HG03280 (cell line): ENCODE measurements around the gene RASGEF1C.

Experiments
- ATAC-seq: cut with Tn5 transposase; IDR thresholded peaks from one replicate; pipeline ENCODE4 v1.9.1; 2021; ENCODE audit warnings: mild to moderate bottlenecking, moderate library complexity; ENCODE audit not compliant: unreplicated experiment

The RASGEF1C gene

DNA sequence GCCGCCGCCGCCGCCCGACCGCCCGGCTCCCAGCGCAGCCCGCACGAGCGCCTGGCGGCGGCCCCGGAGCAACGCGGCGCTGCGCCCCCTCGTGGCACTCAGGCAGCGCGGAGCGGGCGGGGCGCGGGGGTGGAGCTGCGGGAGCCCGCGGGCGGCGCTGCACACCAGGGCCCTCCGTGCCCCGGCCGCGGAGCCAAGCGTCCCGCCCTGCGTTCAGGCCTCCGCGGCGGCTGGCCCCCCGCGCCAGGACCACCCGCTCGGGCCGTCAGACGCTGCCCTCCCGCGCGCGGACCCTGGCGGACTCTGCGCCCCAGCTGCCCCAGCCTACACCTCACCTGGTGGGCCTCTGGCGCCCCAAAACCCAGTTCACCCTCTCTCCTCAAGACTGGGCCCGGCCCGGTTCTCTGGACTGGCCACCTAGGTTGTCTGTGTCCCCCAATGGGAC lies at the start of gene RASGEF1C:
TSS of gene RASGEF1C (minus strand) at position 75 of the 445 bp plus-strand sequence. CDS start 71,159 bp downstream, outside the sequence.
- ATAC-seq: peak; percentile 71

DNA sequence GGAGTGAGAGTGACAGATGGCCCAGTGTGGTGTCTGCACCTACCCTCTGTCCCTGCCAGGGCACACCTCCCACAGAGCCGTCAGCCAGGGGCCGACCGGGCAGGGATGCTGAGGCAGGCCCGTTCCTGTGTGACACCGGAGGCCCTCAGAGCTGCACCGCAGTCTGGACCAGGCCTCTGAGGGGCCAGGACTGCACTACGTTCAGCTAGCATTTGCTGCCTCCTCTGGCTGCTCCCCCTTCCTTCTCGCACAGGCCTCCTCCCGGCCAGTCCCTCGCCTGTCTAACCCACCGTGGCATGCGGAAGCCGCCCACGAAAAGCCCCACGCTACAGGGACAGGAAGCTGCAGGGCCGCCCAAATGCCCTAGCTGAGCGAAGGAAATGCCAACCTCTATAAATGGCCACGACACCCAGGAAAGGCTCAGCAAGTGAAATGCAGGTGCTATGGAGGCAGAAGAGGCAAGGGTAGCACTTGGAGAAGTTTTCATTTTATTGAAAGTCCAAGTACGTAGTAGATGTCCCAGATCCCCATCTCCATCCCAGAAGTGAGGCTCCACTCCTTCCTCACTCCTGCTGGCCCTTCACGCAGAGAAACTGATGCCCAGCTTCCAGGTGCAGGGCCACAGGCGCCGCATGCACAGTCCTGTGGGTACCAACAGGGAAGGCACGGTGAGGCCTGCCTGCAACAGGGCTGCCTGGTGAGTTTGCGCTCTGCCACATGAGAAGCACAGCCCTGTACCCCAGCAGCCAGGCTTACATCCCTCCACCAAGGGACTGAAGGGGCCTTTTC lies 44.2 kb upstream of the RASGEF1C start:
- no peak for ATAC-seq

DNA sequence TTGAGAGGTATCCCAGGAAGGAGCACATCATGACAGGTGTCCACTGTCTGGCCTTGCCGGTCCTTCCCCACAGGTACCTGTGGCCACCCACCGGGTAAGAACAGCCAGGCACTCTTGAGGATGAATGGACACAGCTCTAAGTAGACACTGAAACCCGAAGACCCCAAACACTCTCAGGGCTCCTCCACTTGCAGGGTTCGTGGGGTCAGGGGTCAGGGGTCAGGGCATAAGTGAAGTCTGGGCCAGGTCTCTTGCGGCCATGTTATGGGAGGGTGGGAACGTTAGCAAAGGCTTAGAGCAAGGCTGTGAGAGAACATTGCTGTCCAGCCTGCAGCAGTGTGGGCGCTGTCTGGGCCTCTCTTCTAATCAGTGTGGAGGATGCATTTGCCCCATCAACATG lies 42.9 kb upstream of the RASGEF1C start:
- ATAC-seq: no peak

DNA sequence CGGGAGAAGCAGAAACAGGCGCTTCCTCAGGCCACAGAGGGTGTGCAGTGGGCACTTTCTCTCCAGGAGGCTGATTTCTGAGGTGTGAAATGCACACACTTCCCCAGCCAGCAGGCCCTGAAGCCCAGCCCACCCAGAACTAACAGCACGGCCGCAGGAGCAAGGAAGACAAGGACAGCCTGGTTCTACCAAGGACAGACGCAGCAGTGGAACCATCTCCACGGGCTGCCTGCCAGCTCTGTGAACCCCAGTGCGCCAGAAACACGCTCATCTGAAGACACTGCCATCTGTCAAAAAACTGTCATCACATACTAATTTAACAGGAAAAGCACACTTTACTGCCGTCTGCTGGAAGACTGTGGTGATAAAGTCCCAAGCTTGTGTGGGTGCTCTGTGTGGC lies 42.1 kb upstream of the RASGEF1C start:
- ATAC-seq: no peak

DNA sequence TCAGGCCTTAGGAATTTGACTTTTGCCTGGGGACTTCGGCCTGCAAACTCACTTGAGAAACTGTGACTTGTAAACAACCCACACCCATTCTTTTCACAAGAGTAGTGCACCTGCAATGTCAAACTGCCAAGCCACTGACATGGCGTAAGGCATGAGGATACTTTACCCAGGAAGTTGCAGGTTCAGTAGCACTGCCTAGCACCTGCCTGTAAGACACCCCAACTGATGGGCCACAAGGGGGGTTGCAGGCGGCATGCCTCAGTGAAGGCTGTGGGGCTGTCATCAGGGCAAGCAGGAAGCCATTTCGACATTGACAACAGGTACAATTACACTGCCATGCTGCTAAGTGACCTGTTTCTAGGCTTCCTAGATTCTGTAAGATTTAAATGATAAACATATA lies 41.3 kb upstream of the RASGEF1C start:
- no peak for ATAC-seq

DNA sequence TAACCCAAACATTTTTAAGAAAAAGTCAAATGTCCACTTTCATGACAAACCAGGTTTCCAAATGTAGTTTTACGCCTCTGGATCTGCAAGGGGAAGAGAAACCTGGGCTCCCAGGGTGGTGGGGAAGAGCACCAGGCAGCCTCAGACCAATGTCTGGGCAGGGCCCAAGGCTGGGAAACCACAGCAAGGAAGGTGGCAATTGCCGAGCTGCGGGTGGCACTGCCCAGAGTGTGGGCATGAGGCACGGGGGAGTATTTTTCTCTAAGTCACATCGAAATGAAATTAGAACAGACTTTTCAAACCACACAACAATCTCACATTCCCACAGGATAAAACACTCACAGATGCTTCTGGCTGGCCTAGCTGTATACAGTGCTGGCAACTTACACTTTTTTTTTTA lies 32.6 kb upstream of the RASGEF1C start:
- ATAC-seq: no peak

DNA sequence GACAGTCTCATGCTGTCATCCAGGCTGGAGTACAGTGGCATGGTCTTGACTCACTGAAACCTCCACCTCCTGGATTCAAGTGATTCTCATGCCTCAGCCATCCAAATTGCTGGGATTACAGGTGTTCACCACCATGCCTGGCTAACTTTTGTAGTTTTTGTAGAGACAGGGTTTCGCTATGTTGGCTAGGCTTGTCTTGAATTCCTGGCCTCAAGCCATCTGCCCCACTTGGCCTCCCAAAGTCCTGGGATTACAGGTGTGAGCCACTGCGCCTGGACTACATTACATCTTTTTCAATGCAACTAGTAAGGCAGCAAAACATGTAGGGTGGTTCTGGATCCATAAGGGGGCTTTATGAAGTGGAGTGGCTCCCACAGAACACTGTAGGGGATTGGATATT lies 29.6 kb upstream of the RASGEF1C start:
- no peak for ATAC-seq

DNA sequence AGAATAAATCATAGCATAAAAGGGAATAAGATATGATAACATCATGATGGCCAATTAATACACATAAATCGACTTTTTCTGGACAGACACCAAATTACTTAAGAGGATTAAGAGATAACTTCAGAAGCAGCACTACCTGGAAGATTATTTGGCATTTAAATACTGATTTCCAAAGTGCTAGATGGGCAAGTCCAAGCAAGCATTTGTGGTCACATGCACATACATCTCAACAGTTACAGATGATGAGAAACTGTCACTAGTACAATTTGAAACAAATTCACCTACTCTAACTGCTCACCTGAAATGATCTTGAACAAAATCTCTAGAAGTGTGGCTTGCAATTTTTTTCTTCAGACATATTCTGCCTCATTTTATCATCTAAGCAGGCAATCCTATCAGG lies 26.8 kb upstream of the RASGEF1C start:
- ATAC-seq: no peak

DNA sequence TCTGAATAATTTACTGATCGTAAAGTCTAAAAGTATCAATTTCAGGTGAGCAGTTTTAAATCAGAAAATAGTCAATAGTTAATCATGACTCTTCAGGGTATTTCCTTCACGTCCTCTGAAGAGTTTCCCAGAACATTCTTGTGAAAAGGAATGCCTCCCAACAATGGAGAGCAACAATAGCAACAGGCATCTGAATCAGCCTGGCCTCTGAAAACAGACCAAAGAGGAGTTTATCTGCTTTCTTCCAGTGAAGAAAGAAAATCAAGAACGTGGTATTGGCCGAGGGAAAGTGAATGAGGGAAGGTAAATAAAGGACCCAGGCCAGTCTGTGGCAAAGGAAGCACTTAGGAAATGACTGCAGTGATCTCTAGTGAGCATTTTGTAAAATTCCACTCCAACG lies 26.1 kb upstream of the RASGEF1C start:
- no peak for ATAC-seq

DNA sequence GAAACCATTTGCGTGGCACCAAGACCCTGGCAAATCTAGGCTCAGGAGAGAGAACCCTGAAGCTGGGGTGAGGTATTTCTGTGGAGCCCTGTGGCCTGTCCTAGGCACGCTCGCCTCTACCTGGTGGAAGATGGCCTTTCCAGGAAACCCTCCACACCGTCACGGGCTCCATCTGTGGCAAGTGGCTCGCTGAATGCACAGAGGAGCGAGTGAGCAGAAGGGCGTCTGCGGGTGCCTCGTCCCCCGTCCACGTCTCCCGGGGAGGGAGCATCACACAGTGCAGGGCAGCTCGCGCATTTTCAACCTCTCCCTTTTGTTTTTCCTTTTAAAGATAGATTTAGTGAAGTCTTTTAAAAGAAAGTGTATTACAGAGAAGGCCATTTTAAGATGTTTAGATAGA lies 25.3 kb upstream of the RASGEF1C start:
- no peak for ATAC-seq

DNA sequence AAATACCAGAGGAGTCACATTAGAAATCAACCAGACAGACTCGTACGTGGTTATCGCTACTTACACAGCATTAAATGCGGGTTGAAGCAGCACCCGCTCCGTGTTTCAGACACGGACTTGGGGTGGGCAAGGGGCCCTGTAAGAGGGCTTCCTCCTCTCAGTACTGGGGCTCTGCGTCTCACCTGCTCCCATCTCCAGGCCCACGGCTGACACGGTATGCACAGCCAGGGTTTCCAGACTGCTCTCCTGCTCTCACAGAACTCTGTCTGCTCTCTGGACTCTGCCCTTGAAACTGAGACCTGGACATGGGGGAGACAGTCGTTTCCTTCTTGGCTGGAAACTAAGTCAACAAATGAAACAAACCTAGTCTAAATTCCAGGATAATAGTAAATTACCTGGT lies 24.7 kb upstream of the RASGEF1C start:
- ATAC-seq: no peak

DNA sequence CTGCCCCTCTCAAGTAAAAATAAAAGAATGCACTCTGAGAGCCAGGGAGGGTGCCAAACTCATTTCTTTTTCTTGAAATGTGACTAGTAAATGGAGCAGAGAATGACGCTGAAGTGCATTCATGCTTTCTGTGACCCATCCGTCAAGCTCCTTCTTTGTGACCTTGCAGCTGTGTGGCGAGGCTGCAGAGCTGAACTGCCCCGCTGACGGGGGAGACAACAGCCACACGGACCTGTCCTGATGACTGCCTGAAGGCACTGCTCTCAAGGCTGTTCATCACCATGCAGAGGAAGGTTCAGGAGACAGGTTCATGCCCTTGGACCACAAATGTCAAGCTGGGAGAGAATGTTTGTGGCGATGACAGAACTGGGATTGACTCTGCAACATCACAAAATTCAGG lies 21.0 kb upstream of the RASGEF1C start:
- ATAC-seq: no peak

DNA sequence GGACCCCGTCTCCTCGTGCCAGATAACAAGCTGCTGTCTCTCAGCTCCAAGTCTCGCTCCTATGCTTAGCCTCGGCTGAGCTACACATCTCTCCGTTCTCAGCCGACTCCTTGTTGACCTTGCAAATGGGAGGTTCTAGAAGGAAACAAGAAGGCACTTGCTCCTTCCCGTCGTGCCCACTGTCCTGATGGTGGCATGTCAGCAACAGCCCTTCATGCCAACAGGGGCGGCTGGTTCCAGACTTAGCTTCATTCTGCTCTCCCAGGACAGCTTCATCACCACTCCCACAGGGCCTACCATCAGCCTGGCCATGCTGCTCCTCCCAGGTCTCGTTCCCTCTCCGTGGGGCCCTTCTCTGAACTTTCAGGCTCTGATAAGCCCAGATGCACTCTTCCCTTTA lies 13.0 kb upstream of the RASGEF1C start:
- ATAC-seq: no peak

DNA sequence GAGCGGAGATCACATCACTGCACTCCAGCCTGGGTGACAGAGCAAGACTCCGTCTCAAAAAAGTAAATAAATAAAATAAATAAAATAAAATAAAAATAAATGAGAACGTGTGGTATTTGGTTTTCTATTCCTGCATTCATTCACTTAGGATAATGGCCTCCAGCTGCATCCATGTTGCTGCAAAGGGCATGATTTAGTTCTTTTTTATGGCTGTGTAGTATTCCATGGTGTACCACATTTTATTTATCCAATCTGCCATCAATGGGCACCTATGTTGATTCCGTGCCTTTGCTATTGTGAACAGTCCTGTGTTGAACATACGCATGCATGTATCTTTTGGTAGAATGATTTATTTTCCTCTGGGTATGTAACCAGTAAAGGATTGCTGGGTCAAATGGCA lies 8.8 kb upstream of the RASGEF1C start:
- no peak for ATAC-seq

DNA sequence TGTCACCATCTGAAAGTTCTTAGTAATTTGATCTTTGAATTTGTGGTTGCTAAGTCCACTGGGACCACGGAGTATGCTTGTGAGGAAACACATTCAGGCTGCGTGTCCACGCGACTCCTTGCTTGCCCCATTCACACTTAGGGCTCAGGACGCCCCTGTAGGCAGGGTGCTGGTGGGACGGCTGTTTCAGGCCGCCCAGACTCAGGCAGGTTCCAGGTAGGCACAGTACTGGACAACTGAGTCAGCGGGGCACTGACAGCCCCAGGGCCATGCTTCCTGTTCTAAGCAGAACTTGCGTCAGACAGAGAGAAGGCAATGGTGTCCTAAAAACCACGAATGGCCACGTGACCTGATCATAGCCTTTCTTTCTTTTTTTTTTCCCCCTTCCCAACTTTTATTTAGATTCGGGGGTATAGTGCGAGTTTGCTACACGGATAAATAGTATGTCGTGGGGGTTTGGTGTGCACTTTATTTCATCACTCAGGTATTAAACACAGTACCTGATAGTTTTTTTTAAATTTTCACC lies 7.7 kb upstream of the RASGEF1C start:
- no peak for ATAC-seq

DNA sequence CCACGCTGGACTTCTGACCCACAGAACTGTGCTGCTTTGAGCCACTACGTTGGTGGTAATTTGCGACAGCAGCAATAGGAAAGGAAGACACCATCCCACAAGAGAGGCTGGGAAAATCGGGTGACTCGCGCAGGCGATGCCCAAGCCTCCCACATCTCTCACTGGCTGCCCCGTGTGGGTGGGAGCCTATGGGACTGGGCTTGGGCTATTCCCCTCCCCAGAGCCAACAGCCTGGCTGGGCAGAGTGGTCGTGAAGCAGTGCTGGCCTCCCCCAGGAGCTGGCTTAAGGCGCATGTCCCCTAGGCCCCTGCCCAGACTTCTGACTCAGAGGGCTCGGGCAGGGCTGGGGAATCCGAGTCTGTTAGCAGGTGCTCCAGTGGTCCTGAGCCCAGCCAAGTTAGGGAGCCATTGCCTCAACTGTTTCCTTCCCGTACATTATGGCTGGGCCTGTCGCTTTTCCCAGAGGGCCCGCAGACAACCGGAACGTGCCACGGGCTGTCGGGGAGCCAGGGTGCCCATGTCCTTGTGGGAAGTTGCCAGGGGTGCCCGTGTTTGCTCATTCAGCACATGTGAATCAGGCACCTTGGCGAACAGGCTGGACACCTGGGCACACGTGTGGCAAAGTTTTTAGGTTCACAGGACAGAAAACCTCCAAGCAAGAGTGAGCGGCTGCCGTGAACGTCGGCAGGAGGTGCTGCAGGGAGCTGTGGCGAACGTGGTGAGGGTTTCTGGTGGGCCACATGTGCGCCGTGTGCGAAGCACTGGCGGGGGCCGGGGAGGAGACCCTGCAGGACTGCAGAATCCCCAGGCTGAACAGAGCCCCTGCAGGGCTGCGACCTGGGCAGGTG lies 7.0 kb upstream of the RASGEF1C start:
- ATAC-seq: no peak

DNA sequence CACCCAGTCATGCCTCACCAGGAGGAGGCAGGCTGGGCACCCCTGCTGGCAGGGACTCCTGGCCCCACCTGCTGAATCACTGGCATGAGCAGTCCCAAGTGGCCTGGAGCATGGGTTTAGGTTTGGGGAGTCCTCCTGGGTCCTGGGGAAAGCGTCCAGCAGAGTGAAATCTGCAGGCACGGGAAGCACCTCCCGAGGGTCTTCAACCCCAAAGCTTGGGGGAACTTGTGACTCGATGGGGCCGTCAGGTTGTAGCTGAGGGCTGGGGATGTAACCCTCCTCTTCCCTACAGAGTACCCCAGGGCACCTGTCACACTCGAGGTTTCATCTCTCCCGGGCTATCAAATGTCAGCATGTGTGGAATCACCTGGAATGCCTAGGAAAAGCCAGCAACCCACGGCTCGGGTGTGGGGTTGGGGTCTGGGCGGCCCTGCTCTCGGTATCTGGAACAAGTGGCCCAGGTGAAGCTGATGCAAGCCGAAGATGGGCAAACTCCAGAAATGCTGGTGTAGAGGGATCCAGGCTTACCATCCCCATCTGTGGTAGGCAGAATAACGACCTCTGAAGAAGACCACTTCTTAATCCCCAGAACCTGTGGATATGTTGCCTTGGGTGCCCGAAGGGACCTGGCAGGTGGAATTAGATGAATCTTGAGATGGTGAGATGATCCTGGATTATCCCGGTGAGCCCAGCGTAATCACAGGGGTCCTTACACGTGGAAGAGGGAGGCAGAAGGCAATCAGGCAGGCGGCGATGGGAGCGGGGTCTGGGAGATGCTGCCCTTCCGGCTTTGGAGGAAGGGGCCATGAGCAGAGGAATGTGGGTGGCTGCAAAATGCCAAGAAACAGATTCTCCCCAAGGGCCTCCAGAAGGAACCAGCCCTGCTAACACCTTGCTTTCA lies 6.1 kb upstream of the RASGEF1C start:
- ATAC-seq: no peak

DNA sequence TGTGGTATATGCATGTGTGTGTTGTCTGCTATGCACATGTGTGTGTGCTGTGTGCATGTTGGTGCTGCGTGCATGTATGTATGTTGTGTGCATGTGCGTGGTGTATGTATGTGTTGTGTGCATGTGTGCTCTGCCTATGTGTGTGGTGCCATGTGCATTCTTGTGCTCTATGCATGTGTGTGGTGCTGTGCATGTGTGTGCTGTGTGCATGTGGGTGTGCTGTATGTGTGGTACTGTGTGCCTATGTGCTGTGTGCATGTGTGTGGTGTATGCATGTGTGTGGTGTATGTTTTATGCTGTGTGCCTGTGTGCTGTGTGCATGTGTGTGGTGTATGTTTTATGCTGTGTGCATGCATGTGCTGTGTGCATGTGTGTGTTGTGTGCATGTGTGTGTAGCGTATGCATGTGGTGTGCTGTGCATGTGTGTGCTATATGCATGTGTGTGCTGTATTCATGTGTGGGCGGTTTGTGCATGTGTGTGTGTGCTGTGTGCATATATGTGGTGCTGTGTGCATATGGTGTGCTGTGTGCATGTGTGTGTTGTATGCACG lies 4.7 kb upstream of the RASGEF1C start:
- ATAC-seq: no peak

DNA sequence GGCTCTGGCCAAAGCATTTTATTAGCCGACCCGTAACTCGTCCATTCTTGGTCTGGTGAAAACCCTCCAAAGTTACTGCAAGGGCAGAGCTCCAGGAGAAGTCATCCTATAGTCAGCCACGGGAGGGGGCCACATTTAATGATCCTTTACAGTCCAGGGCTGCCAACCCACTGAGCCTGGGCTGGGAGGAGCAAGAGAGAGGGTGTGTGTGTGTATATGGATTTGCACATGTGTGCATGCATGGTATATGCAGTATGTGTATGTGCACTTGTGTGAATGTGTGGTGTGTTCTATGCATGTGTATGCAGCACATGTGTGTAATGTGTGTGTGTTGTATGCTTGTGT lies 4.2 kb upstream of the RASGEF1C start:
- ATAC-seq: no peak

DNA sequence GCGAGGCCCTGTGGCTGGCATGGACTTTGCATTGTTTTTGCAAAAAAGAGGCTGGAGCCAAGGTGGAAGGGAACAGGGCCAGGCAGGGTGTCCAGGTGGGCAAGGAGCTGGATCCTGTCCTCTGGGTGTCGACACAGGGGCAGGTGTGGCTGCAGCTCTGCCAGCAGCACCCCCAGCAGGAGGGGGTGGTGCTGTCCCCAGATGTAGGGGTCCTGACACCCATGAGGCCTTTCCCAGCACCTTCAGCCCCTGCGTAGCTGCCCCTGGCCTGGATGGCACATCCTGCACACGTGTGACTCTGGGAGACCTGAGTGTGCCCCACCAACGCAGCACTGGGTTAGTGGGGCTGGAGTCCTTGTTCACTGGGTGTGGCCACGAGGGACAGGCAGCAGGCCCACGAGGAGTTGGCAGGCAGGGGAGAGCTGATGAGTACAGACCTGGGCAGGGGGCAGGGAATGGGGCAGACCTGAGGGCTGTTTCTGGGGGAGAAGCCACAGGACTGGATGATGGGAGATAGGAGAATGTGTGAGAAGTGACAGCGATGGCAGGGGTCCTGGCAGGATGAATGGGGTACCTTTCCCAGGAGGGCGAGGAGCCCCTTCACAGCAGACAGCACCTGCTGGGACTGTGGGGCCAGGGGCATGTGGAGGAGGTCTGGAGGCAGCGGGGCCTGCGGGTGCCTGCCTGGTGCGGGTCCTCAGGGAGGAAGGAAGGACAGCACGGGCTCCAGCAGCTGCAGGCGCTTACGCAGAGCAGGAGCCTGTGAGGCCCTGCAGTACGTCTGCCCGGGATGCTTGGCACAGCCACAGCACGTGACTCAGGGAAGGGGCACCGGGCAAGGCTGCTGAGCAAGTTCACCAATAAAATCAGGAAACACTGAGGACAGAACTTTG lies 3.6 kb upstream of the RASGEF1C start:
- ATAC-seq: no peak
